Measurements from ENCODE around the gene FGF18. TPM values are rescaled to one million over a fixed set of nuclear protein-coding genes. Genes with fewer than 3 reads are reported as not detected.
A peak's percentile ranks its signal among the peaks of the same experiment; 100 is the strongest.

The FGF18 gene
- total and polyA plus RNA-seq, 2 donors from 2014 or later = 0.39 to 1.8 TPM

DNA sequence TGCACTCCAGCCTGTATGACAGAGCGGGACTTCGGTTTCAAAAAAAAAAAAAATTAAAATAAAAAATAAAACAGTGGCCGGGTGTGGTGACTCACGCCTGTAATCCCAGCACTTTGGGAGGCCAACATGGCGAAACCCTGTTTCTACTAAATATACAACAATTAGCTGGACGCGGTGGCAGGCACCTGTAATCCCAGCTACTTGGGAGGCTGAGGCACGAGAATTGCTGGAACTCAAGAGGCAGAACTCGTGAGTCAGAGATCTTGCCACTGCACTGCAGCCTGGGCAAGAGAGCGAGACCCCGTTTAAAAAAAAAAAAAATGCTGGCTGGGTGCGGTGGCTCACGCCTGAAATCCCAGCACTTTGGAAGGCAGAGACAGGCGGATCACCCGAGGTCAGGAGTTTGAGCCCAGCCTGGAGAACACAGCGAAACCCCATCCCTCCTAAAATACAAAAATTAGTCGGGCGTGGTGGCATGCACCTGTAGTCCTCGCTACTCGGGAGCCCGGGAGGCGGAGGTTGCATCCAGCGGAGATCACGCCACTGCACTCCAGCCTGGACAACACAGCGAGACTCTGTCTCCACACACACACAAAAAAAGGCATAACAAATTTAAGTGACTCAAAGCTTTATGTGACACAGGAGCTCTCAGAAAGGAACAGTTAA, 33.3 kb upstream of the FGF18 start:
- no peak for FAIRE-seq
- Histone ChIP-seq H3K9ac (ENCODE audit: low read length in 3 of 3) (no peak overlapping the region), H3K4me3 (ENCODE audit: low read length in 3 of 3) (peak overlapping the region in 1 of 3 donors; percentile 92), H3K9me3 (ENCODE audit: control insufficient read depth in 2 of 3, insufficient read depth in 1 of 3, low read length in 3 of 3) (no peaks in the 10 kb centered on the region), H3K27ac (ENCODE audit: low read depth in 2 of 2, low read length in 2 of 2) (no peak overlapping the region), H3K27me3 (ENCODE audit: control insufficient read depth, insufficient read depth, low read length) (no peaks in the 10 kb centered on the region), H3K36me3 (ENCODE audit: control insufficient read depth in 2 of 3, insufficient read depth in 3 of 3, low read length in 3 of 3) (peaks cover 0 to 9% (median 4%) of the 10 kb centered on the region in 3 donors), H3K4me1 (ENCODE audit: control insufficient read depth in 2 of 3, insufficient read depth in 2 of 3, low read depth in 1 of 3, low read length in 3 of 3) (peaks cover 0 to 12% (median 9%) of the 10 kb centered on the region in 3 donors)
- DNase-seq = peak in 3 of 5 donors; percentile 10 to 71 (median 59)
- TF ChIP-seq, protein P1, sequence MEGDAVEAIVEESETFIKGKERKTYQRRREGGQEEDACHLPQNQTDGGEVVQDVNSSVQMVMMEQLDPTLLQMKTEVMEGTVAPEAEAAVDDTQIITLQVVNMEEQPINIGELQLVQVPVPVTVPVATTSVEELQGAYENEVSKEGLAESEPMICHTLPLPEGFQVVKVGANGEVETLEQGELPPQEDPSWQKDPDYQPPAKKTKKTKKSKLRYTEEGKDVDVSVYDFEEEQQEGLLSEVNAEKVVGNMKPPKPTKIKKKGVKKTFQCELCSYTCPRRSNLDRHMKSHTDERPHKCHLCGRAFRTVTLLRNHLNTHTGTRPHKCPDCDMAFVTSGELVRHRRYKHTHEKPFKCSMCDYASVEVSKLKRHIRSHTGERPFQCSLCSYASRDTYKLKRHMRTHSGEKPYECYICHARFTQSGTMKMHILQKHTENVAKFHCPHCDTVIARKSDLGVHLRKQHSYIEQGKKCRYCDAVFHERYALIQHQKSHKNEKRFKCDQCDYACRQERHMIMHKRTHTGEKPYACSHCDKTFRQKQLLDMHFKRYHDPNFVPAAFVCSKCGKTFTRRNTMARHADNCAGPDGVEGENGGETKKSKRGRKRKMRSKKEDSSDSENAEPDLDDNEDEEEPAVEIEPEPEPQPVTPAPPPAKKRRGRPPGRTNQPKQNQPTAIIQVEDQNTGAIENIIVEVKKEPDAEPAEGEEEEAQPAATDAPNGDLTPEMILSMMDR (IDR thresholded peaks at IDR 0.05; ENCODE audit: borderline replicate concordance, extremely low read depth, insufficient read depth) = no peak
- intact Hi-C loops (cut with DNase I) = no loop called here

DNA sequence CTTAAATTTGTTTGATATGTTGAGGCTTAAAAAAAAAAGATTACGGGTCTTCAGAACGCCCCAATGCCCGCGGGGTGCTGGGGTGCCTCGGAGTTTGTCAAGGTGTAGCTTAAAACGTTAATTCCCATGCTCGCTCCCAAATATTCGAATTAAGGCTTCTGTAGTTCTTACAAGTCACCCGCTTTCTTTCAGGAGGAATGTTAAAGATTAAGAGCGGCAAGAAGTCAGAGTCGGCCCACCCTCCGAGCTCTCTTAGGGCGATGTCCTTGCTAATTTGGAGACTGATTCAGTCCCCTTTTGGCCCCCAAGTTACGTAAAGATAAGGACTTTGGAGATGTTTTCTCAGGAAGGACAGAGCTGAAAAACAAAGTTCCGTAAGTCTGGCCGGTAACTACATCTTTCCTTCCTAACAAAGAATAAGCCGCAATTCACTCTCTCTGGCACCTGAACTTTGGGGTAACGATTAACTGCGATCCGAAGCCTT, 32.5 kb upstream of the FGF18 start:
- DNase-seq (peak in 1 of 5 donors; percentile 55), FAIRE-seq (no peak)
- intact Hi-C loops (cut with DNase I) = no loop called here

DNA sequence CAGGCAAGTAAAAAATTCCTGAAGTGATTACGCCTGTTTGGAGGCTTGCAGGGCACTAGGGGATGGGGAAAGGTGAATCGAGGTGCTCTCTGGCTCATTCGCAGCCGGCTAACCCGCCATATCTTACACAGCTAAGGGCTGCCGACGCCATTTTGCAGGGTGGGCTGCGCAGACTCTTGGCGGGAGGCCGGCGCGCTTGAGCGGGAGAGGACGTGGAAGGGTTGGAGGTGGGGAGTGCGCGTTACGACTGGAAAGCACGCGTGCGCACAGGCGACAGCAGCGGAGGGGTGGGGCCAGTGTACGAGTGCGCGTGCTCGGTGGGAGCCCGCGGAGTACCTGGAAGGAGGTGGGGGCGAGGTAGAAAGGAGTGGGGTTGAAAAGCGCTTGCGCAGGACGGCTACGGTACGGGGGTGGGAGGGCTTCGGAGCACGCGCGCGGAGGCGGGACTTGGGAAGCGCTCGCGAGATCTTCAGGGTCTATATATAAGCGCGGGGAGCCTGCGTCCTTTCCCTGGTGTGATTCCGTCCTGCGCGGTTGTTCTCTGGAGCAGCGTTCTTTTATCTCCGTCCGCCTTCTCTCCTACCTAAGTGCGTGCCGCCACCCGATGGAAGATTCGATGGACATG, 32.0 kb upstream of the FGF18 start, which contains the start of gene NPM1:
Gene NPM1, plus strand, starts transcription at position 505 of the 625 bp plus-strand sequence. Its CDS starts 100 bp downstream, at position 605.
- DNase-seq = peak; percentile 99 to 100 (median 99)
- H3K4me3 ChIP-seq (ENCODE audit: low read length in 3 of 3) = peak within 1 kb of the TSS; percentile 81 to 96 (median 92)
- intact Hi-C loops (cut with DNase I) = no loop called here
- TF ChIP-seq, protein P1 (IDR thresholded peaks at IDR 0.05; ENCODE audit: borderline replicate concordance, extremely low read depth, insufficient read depth) = no peak
- no peaks in the 10 kb centered on the region for H3K27me3 ChIP-seq (ENCODE audit: control insufficient read depth, insufficient read depth, low read length)
- peak within 1 kb of the TSS; percentile 79 to 97 (median 91) for H3K9ac ChIP-seq (ENCODE audit: low read length in 3 of 3)
- peak within 1 kb of the TSS; percentile 72 to 85 for H3K27ac ChIP-seq (ENCODE audit: low read depth in 2 of 2, low read length in 2 of 2)
- peaks cover 0 to 12% (median 9%) of the 10 kb centered on the region in 3 donors for H3K4me1 ChIP-seq (ENCODE audit: control insufficient read depth in 2 of 3, insufficient read depth in 2 of 3, low read depth in 1 of 3, low read length in 3 of 3)
- no peaks in the 10 kb centered on the region for H3K9me3 ChIP-seq (ENCODE audit: control insufficient read depth in 2 of 3, insufficient read depth in 1 of 3, low read length in 3 of 3)
- FAIRE-seq = no peak
- peaks cover 0 to 22% (median 6%) of the 10 kb centered on the region in 3 donors for H3K36me3 ChIP-seq (ENCODE audit: control insufficient read depth in 2 of 3, insufficient read depth in 3 of 3, low read length in 3 of 3)

More for the DNA sequence above, 32.5 kb upstream of the FGF18 start:
- TF ChIP-seq, protein P1 (IDR thresholded peaks at IDR 0.05; ENCODE audit: borderline replicate concordance, extremely low read depth, insufficient read depth) = no peak
- H3K9ac ChIP-seq (ENCODE audit: low read length in 3 of 3) = peak overlapping the region; percentile 61 to 97 (median 91)
- H3K4me3 ChIP-seq (ENCODE audit: low read length in 3 of 3) = peak overlapping the region; percentile 81 to 96 (median 92)
- peaks cover 0 to 12% (median 9%) of the 10 kb centered on the region in 3 donors for H3K4me1 ChIP-seq (ENCODE audit: control insufficient read depth in 2 of 3, insufficient read depth in 2 of 3, low read depth in 1 of 3, low read length in 3 of 3)
- H3K27me3 ChIP-seq (ENCODE audit: control insufficient read depth, insufficient read depth, low read length) = no peaks in the 10 kb centered on the region
- peaks cover 0 to 17% (median 6%) of the 10 kb centered on the region in 3 donors for H3K36me3 ChIP-seq (ENCODE audit: control insufficient read depth in 2 of 3, insufficient read depth in 3 of 3, low read length in 3 of 3)
- H3K27ac ChIP-seq (ENCODE audit: low read depth in 2 of 2, low read length in 2 of 2) = peak overlapping the region; percentile 72 to 85
- H3K9me3 ChIP-seq (ENCODE audit: control insufficient read depth in 2 of 3, insufficient read depth in 1 of 3, low read length in 3 of 3) = no peaks in the 10 kb centered on the region
